B cell (primary cell): ENCODE measurements around the gene BID. TPM values are rescaled to one million over a fixed set of nuclear protein-coding genes. Genes with fewer than 3 reads are reported as not detected.
A peak's percentile ranks its signal among the peaks of the same experiment; 100 is the strongest.

Source experiments
- ATAC-seq: fragments of 200-7000 bp; cut with Tn5 transposase; one replicate; pipeline ENCODE4 v1.10.0; 2021; ENCODE audit warnings: low read depth, mild to moderate bottlenecking, moderate number of reproducible peaks, moderate library complexity
- CTCF ChIA-PET: fragments of 350-600 bp; sonication (Branson Sonifier 250); formaldehyde crosslinking; loops from one replicate; lab custom pipeline; 2021; ENCODE audit warnings: antibody characterized with exemption, inconsistent platforms; lab: Charles Lee
- POLR2A ChIA-PET: fragments of 350-600 bp; sonication (Branson Sonifier 250); formaldehyde crosslinking; loops from one replicate; lab custom pipeline; 2021; ENCODE audit warnings: antibody characterized with exemption; lab: Charles Lee
- DNase-seq: peaks from one replicate; pipeline ENCODE4 v3.0.0; 2013
- H2AFZ ChIP-seq: 2 replicates; pipeline ENCODE4 v1.6.1; 2012; ENCODE audit warnings: mild to moderate bottlenecking, low read depth, low read length; ENCODE audit not compliant: insufficient read depth, poor library complexity, severe bottlenecking
- H3K27ac ChIP-seq, 2 donors: 1 replicate in 1 of 2; 2 replicates in 1 of 2; pipeline ENCODE4 v1.5.1; 2012 to 2013; ENCODE audit warnings: low read length in 2 of 2, mild to moderate bottlenecking in 2 of 2, moderate library complexity in 1 of 2
- H3K27me3 ChIP-seq, 4 experiments: fragments of 200-600 bp in 1 of 4; sonication (generic) in 1 of 4; replicated peaks in 1 of 4; 1 replicate in 2 of 4; 2 replicates in 2 of 4; pipeline versions ENCODE4 v1.6.1 to v1.7.0; 2013 to 2016; ENCODE audit warnings: low read length in 3 of 4, mild to moderate bottlenecking in 2 of 4, mixed read lengths in 1 of 4, moderate library complexity in 1 of 4; ENCODE audit not compliant: insufficient read depth in 4 of 4, control insufficient read depth in 3 of 4; ENCODE audit errors: control extremely low read depth in 1 of 4
- H3K36me3 ChIP-seq, 2 experiments: replicated peaks in 1 of 2; 1 replicate in 1 of 2; 2 replicates in 1 of 2; pipeline versions ENCODE4 v1.6.1 to v1.7.1; 2013; ENCODE audit warnings: low read length in 1 of 2; ENCODE audit not compliant: insufficient read depth in 2 of 2, control insufficient read depth in 1 of 2; ENCODE audit errors: control extremely low read depth in 1 of 2, extremely low read depth in 1 of 2
- H3K4me1 ChIP-seq, 2 donors: fragments of 200-600 bp in 1 of 2; sonication (generic) in 1 of 2; 1 replicate in 1 of 2; 2 replicates in 1 of 2; pipeline versions ENCODE4 v1.5.1 to v1.6.1; 2013 to 2017; ENCODE audit warnings: low read length in 2 of 2; ENCODE audit not compliant: control insufficient read depth in 2 of 2, insufficient read depth in 2 of 2
- H3K4me2 ChIP-seq: replicated peaks from 2 replicates; pipeline ENCODE3; 2012; ENCODE audit warnings: mild to moderate bottlenecking, low read depth, low read length; ENCODE audit not compliant: poor library complexity, severe bottlenecking
- H3K4me3 ChIP-seq, 5 experiments: fragments of 200-600 bp in 1 of 5; sonication (generic) in 1 of 5; 1 replicate in 3 of 5; 2 replicates in 2 of 5; pipeline versions ENCODE4 v1.5.1 to v1.7.0; 2011 to 2016; ENCODE audit warnings: low read length in 4 of 5, mild to moderate bottlenecking in 4 of 5, low read depth in 2 of 5, control low read depth in 1 of 5, moderate library complexity in 1 of 5; ENCODE audit not compliant: insufficient read depth in 1 of 5; ENCODE audit errors: control extremely low read depth in 1 of 5, extremely low read depth in 1 of 5
- H3K79me2 ChIP-seq: fragments of 200-600 bp; sonication (generic); one replicate; pipeline ENCODE4 v1.6.0; 2016; ENCODE audit warnings: low read length; ENCODE audit not compliant: control insufficient read depth, insufficient read depth
- H3K9ac ChIP-seq: fragments of 200-600 bp; sonication (generic); 2 replicates; pipeline ENCODE4 v1.6.1; 2017; ENCODE audit warnings: mild to moderate bottlenecking, low read length, moderate library complexity
- H3K9me3 ChIP-seq, 3 donors: one replicate each; pipeline versions ENCODE4 v1.6.1 to v1.7.1; 2013; ENCODE audit warnings: low read length in 2 of 3; ENCODE audit not compliant: control insufficient read depth in 2 of 3, insufficient read depth in 1 of 3; ENCODE audit errors: control extremely low read depth in 1 of 3
- H4K20me1 ChIP-seq: 2 replicates; pipeline ENCODE4 v1.6.0; 2012; ENCODE audit warnings: mild to moderate bottlenecking, low read length; ENCODE audit not compliant: insufficient read depth, control insufficient read depth, poor library complexity, severe bottlenecking
- H3K27ac Mint-ChIP-seq: one replicate; pipeline ENCODE4 v1.8.0; 2021; ENCODE audit warnings: mixed read lengths
- H3K27me3 Mint-ChIP-seq: one replicate; pipeline ENCODE4 v1.8.0; 2021; ENCODE audit warnings: mixed read lengths
- H3K4me1 Mint-ChIP-seq: one replicate; pipeline ENCODE4 v1.8.0; 2021; ENCODE audit warnings: mixed read lengths
- H3K4me3 Mint-ChIP-seq: one replicate; pipeline ENCODE4 v1.8.0; 2021; ENCODE audit warnings: mixed read lengths
- H3K9me3 Mint-ChIP-seq: one replicate; pipeline ENCODE4 v1.8.0; 2022; ENCODE audit warnings: mixed read lengths; ENCODE audit not compliant: insufficient read depth
- CTCF ChIP-seq: fragments of 200-600 bp; IDR thresholded peaks from one replicate; pipeline ENCODE4 v1.8.0; 2022; ENCODE audit warnings: antibody characterized with exemption, mild to moderate bottlenecking
- EZH2 ChIP-seq: IDR thresholded peaks from 2 replicates; pipeline ENCODE4 v1.6.1; 2012; ENCODE audit warnings: borderline replicate concordance, low read depth, mild to moderate bottlenecking, moderate library complexity, low read length; ENCODE audit not compliant: insufficient read depth, poor library complexity, severe bottlenecking
- WGBS: methylation state at CpG from one replicate; pipeline ENCODE4 v1.1.5; 2013; ENCODE audit warnings: missing lambda C conversion rate; ENCODE audit not compliant: insufficient coverage; 5-methylcytosine and 5-hydroxymethylcytosine counted together
- intact Hi-C: fragments of 100-400 bp; cut with micrococcal nuclease; formaldehyde crosslinking; loops from one replicate; pipeline ENCODE4 v1.10.0; 2022
- polyA plus RNA-seq: library from polyadenylated mRNA; depleted of rRNA; stranded (reverse); fragments of >200 nt; gene quantifications from 2 replicates; pipeline ENCODE4 v1.2.3, GENCODE V29; 2012
- total RNA-seq, 2 donors: library from RNA; stranded (reverse); fragments of 120-200 nt in 1 of 2; gene quantifications; 1 replicate in 1 of 2; 2 replicates in 1 of 2; pipeline versions ENCODE4 v1.2.3 to v1.2.4, GENCODE V29; 2013 to 2022

The BID gene
- total and polyA plus RNA-seq, 2 donors (not counting 1 experiment from before 2014, with no cell fraction given) = 17.5 to 23.3 TPM

GRCh38 chr22:17772249-17772957 is 1.9 kb downstream of the BID start:
- DNase-seq (peak; percentile 42), ATAC-seq (no peak)
- Histone ChIP-seq H4K20me1 (peaks cover 19% of the 10 kb centered on the region), H2AFZ (peak overlapping the region; percentile 73), H3K4me2 (peak overlapping the region; percentile 99), H3K9ac (peak overlapping the region; percentile 74), H3K4me1 (peaks cover 55 to 84% of the 10 kb centered on the region in 2 donors), H3K79me2 (peaks cover 48% of the 10 kb centered on the region), H3K27ac (peak overlapping the region; percentile 64 to 67), H3K9me3 (no peaks in the 10 kb centered on the region), H3K27me3 (no peaks in the 10 kb centered on the region), H3K36me3 (peaks cover 0 to 3% of the 10 kb centered on the region in 2 experiments), H3K4me3 (peak overlapping the region in 4 of 5 experiments; percentile 19 to 78 (median 62))
- Mint-ChIP-seq H3K4me3 (peak overlapping the region; percentile 87), H3K27ac (peak overlapping the region; percentile 93), H3K4me1 (peaks cover 68% of the 10 kb centered on the region), H3K9me3 (no peaks in the 10 kb centered on the region), H3K27me3 (no peaks in the 10 kb centered on the region)
- ChIA-PET POLR2A (interaction anchor here (0.6 to 3.9 kb wide), 4 partner anchors 9 to 296 kb away, joined by 3 to 14 read pairs (median 8); no protein-coding TSS in a partner anchor), CTCF (interaction anchor here (0.9 to 6.6 kb wide), 8 partner anchors 13 to 307 kb away, joined by 3 to 73 read pairs (median 5); no protein-coding TSS in a partner anchor)
- 78% methylated on average over 21 of the region's 21 CpGs for WGBS
- TF ChIP-seq EZH2 = no peak
- no peak for TF ChIP-seq CTCF
- intact Hi-C loops = loop anchor here (2.0 to 5.0 kb wide), 2 partner anchors 134 to 230 kb away; partner anchors contain the start of gene BCL2L13
